SW 1271 (cell line): ENCODE data around the gene CD3E.
A peak's percentile ranks its signal among the peaks of the same experiment; 100 is the strongest.

ENCODE experiments used
- DNase-seq, 2 experiments: peaks; one replicate each; lab custom pipeline; 2025; lab: John Stamatoyannopoulos, UW

CD3E gene

DNA sequence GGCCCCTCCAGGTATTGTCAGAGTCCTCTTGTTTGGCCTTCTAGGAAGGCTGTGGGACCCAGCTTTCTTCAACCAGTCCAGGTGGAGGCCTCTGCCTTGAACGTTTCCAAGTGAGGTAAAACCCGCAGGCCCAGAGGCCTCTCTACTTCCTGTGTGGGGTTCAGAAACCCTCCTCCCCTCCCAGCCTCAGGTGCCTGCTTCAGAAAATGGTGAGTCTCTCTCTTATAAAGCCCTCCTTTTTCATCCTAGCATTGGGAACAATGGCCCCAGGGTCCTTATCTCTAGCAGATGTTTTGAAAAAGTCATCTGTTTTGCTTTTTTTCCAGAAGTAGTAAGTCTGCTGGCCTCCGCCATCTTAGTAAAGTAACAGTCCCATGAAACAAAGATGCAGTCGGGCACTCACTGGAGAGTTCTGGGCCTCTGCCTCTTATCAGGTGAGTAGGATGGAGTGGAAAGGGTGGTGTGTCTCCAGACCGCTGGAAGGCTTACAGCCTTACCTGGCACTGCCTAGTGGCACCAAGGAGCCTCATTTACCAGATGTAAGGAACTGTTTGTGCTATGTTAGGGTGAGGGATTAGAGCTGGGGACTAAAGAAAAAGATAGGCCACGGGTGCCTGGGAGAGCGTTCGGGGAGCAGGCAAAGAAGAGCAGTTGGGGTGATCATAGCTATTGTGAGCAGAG is at the start of gene CD3E:
Gene CD3E (plus strand): TSS at position 163 of the 681 bp plus-strand sequence. CDS start 223 bp downstream, at position 386.
- DNase-seq: no peak

DNA sequence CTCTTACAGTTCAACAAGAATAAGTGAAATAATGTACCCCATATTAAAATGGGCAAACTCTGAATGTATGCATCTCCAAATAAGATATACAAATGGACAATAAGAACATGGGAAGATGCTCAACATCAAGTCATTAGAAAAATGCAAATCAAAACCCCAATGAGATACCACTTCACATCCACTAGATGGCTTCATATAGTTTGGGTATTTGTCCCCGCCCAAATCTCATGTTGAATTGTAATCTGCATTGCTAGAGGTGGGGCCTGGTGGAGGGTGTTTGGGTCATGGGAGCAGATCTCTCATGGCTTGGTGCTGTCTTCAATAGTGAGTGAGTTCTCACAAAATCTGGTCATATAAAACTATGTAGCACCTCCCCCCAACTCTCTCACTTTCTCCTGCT is 46.1 kb upstream of the CD3E start:
- peak in 1 of 2 experiments; percentile 2 for DNase-seq

DNA sequence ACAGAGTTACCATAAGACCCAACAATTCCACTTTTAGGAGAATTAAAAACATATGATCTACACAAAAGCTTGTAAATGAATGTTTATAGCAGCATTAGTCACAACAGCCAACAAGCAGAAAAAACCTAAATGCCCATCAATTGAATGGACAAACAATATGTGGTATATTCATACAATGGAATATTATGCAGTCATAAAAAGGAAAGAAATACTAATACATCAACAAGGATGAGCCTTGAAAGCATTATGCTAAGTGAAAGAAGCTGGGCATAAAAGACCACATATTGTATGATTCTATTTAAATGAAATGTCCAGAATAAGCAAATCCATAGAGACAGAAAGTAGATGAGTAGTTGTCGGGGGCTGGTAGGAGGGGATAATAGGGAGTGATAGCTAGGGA is 45.4 kb upstream of the CD3E start:
- no peak for DNase-seq

DNA sequence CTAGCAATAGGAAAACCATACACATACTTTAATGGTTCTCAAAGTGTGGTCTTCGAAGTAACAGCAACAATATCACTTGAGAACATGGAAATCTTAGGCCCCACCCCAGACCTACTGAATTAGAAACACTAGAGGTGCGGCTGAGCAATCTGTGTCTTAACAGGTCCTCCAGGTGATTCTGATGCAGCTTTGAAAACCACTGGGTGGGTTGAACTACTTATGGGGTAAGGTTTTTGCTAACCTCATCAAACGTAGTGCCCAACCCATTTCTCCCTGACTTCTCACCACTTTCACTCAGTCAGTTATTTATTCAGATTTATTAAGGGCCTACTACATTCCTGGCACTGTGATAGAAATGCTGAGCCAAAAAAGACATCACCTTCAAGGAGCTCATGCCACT is 44.2 kb upstream of the CD3E start:
- no peak for DNase-seq

DNA sequence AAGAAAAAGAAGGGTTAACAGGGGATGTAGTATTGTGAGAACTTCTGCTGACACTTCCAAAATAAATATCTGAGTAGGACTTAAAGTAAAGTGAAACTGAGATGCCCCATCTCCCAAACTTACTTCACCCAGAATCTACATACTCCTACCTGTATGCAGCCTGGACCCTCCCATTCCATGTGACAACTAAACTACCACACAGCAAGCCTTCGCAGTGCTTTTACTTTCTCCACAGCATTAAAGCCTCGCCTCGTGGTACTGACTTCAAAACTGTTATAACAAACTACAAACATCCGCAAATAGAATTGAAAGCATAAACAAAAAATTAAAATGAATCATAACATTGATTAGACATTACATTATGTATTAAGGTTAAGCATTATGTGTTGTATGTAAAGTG is 41.4 kb upstream of the CD3E start:
- no peak for DNase-seq

DNA sequence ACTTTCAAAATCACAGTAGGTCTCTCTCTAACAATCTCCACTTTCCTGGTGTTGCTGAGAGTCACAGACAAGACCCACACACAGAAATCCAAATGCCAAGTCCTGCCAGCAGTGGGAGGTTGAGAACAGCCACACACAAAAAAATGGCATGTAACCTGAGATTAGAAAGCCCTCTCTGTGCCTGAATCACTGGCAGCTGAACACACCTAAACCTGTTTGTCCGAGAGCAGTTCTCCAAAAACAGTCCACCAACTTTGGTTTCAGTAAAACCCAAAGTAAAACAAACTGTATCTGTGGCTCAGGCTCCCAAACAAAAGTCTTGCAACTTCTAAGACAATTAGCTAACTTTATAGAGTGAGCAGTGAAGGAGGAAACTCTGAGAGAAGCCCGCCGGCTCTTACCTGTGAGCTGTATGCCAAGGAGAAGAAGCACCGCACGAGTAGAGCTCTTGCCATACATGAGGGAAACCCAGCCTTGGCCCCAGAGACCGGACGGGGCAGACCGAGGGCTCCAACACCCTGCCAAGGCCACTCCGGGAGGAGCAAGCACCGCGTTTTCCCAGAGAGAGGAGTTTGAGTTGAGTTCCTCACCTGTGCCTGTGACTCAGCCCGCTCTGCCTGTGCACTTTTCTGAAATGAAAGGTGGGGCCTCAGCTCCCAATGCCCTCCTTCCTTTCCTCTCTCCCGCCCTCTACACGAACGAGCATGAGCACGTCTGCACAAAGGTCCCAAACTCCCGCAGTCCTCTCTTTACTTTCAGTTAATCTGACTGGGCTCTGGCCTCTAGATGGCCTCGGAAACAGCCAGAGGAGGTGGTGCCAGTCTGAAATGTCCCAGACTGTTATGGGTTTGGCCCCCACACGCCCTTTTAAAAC is 40.6 kb upstream of the CD3E start, which contains the start of gene MPZL2:
Gene MPZL2 (minus strand): TSS at position 603 of the 874 bp plus-strand sequence. CDS start 144 bp downstream, at position 459.
- DNase-seq: no peak

DNA sequence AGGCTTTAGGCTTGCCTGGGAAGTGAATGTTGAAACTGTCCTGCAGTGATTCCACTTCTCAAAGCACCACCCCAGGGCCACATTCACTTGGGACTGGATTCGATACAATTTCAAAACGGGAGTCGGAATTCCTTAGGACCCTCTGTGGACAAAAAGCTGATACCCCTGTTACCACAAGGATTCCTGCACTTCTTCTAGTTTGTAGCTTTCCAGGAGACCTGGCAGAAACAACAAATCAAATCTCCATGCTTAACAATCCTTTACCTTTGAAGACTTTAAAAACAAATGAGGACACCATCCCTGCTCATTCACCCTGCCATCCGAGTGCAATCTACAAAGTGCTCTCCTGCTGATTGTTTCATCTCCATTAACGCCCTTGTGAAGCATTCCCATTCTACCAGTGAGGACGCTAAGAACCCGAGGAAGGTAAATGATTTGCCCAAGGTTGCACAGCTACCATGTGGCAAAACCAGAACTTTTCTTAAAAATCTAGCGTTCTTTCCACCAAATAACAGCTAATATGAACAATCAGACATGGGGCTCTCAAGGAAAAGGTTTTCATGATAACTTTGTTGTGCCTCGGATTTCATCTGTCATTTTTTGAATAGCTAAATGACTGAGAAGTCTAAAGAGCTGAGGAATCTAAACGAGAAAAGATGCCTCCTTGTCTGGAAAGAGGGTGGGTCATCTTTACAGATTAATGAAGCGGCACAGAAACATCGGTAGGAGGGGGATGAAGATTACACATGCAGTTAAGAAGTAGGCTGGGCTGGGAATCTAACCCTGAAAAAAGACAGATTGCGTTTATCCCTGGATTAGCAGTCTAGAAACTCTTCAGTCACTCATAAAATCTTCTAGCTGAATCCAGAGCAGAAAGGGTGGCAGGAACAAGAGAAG is 39.7 kb upstream of the CD3E start:
- DNase-seq: no peak

DNA sequence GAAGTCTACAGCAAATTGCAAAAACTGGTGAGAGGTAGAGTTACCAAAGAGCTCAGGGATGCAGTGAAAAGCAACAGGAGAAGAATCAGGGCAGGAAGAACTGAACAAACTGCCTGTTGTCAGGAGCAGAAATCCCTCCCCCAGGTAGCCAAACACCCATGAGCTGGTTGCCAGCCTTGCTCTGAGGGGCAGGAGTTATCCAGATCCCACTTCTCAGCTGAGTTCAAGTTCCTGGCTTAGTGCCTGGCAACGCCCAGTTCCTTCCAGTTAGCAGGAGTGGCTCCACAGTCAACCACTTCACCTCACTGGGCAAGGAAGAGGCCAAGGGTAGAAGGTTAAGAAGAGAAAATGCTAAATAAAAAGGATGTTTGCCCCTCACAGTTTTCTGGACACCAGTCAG is 38.6 kb upstream of the CD3E start:
- no peak for DNase-seq

DNA sequence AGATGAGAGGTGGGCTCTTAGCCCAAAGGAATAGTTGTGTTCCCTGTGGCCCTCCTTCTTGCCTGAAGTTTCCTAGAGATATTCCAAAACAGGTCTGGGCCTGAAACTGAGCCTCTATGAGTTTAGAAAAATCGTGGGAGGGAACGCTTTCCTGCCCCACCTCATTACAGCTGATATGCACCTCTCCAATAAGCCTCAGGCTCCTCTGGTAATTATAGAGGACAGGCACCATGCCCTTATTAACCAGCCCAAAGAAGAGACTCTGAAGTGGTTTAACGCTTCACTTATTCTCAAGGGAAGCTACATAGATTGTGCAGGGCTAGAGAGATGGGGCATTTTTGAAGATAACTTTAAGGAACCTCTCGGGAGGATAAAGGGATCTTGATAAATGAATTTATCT is 37.0 kb upstream of the CD3E start:
- DNase-seq: no peak

DNA sequence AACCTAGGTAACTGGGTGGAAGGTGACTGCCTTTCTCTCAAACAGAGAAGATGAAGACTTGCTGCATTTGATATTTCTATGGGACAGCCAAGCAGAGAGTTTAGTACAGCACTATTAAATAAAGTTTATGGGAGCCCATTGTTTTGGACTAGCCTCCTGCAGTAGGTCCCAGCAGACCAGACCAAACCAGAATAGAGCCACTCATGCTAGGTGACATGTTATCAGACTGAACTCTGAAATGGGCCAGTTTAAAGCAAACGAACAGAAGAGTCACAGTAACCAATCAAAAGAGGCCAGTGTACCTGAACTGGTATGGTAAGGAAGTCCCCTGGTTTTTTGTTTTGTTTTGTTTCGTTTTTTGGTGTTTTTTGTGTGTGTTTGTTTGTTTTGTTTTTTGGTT is 32.5 kb upstream of the CD3E start:
- DNase-seq: no peak

DNA sequence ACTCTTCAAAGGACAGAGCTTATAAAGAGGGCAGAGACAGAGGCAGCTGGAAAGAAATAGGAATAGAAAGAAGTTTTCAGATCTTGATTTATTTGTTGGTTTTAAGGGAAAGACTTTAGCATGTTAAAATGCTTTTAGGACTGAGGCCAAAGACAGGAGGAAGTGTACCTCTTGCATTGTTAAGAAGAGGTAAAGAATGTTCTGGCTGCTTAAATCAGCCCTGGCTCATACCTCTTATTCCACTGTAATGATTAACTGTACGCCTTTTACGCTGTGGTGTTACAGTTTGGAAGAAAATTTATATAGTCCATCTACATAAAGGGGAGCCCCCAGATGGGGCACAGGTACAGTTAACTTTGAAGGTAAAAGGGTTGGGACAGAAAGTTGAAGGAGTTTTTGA is 30.3 kb upstream of the CD3E start:
- no peak for DNase-seq

DNA sequence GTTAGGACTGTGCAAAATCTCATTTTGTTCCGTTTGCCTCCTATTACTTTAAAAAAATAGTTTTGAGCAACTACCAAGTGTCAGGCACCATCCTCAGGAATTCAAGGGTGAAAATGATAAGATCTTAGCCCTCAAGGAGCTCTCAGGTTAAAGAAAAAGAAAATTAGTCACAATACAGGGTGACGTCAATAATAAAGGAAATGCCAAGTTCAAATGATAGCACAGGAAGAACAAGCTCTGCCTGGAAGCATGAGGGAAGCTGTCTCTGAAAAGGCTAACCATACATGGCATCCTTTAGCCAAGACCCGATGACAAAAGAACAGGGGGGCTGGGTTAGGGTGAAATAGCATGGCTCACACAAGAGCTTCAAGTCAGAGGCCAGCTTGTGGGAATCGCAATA is 29.4 kb upstream of the CD3E start:
- peak in 1 of 2 experiments; percentile 22 for DNase-seq

DNA sequence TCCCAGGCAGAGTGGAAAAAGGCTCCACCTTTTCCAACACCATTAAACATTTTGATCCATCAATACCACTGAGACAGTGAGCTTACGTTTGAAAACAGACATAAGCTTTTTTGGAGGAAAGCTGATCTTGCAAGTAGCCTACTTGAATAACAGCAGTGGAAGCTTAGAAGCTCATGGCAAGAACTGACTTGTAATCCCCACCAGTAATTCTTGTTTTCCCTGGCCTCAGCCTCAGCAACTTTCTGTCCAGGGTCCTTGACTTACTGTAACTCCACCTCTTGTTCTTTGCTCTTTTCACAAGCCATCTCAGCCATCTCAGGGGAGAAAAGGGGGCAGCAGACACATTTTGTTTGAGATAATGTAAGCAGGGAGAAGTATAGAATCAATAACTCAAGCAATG is 28.1 kb upstream of the CD3E start:
- DNase-seq: no peak

DNA sequence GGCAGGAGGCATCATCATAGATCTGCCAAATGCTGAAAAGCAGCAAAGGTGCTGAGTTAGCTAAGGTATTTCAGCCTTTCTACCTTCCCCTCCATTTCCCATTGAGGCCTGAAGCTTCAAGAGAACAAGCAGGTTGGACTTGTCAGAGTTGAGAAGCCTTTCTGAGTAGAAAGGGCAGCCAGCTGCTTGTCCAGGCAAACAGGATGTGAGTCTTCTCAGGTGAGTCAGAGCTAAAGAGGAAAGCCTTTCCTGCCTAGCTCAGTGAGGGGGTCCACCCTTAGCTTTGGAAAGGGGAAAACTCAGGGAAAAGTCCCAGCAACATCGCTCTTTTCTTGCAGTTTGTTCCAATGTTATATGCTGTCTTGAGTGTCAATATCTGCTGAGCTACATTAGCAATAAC is 27.2 kb upstream of the CD3E start:
- DNase-seq: peak; percentile 25 to 49

DNA sequence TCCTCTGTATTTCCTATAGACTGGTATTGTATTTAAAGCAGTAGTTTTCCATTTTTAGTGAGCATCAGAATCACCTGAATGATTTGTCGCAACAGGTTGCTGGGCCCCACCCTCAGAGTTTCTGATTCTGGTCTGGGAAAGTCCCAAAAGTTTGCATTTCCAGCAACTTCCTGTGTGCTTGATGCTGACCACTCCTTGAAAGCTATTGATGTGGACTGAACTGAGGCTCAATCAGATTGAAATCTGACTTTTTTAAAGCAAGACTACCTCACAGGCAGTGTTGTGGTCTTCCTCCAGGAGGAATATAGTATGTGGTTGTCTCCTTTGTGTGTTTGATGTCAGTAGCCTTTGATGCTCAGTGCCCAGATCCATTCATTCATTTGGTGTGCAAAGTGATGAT is 23.2 kb upstream of the CD3E start:
- no peak for DNase-seq

DNA sequence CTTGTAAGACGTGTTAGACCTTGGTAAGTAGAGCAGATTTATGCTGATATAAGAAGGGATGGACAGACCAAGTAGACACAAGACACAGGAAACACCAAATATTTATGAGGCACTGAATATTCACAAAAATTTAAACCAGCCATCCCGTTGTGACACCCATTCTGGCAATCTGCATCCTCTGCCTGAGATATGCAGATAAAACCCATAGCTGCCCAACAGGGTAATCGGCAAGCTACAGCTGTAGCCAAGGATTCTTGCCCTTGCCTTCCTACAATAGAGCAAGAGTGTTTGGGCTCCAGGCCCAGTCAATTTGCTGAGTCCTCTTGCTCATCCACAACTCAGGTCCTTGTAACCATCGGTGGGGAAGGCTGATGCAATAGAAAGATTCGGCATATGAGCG is 21.9 kb upstream of the CD3E start:
- no peak for DNase-seq

DNA sequence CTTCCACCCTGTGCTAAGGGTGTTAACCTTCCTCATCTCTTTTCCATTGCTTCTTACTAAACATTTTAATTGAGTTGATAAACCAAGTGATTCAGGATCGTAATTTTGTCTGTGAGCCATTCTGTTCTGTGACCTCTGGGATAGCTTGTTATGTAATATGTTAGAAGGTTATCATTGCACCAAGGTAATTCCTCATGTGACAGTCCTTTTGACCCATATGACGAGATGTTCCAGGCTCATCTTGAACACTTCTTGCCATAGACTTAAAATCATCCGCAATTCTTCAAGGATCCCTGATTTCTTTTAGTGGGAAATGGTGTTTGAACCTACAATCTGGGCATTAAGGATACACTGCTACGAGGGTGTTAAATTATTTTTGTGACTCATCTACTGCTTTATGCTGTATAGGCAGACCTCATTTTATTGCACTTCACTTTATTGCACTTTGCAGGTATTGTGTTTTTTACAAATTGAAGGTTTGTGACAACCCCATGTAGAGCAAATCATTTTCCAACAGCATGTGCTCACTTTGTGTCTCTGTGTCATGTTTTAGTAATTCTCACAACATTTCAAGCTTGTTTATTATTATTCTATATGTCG is 21.4 kb upstream of the CD3E start:
- no peak for DNase-seq

DNA sequence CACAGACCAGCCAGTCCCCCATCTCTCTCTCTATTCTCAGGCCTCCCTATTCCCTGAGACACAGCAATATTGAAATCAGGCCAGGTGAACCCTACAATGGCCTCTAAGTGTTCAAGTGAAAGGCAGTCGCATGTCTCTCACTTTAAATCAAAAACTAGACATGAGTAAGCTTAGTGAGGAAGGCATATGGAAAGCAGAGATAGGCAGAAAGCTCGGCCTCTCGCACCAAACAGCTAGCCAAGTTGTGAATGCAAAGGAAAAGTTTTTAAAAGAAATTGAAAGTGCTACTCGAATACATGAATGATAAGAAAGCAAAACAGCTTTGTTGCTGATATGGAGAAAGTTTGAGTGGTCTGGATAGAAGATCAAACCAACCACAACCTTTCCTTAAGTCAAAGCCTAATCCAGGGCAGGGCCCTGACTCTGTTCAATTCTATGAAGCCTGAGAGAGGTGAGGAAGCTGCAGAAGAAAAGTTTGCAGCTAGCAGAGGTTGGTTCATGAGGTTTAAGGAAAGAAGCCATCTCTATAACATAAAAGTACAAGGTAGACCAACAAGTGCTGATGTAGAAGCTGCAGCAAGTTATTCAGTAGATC is 20.7 kb upstream of the CD3E start:
- DNase-seq: no peak

DNA sequence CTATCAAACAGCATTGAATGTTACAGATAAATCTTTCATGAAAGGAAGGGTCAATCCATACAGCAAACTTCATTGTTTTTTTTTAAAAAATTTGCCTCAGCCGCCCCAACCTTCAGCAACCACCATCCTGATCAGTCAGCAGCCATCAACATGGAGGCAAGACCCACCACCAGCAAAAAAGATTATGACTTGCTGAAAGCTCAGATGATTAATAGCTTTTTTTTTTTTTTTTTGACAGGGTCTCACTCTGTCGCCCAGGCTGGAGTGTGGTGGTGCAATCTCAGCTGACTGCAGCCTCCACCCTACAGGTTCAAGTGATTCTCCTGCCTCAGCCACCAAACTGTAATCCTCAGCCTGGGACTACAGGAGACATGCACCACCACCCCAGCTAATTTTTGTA is 18.0 kb upstream of the CD3E start:
- DNase-seq: no peak

DNA sequence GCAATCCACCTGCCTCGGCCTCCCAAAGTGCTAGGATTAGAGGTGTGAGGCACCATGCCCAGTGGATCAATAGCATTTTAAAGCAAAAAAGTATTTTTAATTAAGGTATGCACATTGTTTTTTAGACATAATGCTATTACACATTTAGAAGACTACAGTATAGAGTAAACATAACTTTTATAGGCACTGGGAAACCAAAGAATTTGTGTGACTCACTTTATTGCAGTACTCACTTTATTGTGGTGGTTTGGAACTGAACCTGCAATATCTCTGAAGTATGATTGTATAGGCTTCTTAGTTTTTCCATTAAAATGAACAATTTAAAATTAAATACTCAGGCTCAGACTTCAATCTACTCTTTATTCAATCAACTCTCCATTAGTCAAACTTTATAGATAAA is 17.5 kb upstream of the CD3E start:
- DNase-seq: no peak

DNA sequence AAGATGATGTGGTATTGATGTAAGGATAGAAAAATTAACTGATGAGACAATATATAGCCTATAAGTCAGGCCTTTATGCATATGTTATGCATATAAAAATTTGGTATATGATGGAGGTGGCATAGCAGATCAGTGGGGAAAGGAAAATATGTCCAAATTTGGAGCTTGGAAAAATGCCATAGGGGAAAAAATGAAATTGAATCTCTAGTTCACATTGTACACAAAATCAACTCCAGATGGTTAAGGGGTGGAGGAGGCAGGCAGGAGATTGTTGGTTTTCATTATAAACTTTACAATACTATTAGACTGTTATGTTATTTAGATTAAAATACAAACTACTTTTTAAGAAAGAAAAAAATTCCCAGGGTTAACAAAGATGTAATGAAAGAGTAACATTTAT is 15.1 kb upstream of the CD3E start:
- DNase-seq: no peak

DNA sequence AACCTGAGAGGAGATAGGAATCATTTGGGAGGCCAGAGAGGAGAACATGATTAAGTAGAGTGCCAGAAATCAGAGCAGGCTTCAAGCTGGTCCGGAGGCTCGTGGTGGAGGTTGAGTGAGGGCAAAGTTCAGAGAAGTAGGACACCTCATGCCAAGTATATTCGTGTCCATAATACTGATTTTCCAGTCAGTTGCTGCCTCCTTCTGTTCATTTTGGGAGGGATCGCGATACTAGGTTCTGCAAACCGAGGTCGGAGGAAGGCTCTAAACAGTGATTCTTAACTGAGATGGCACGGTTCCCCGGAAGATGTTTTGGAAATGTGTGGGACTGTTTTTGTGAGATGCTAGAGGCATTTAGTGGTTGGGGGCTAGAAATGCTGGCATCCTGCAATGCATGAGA is 13.6 kb upstream of the CD3E start:
- peak in 1 of 2 experiments; percentile 2 for DNase-seq
